K562 (cell line): ENCODE results near the gene SFRP5.

Experiments
- HDAC6 ChIP-seq: IDR thresholded peaks from 2 replicates; pipeline ENCODE4 v1.6.1; 2012; ENCODE audit warnings: low read depth, mild to moderate bottlenecking, control low read depth, inconsistent platforms, low read length, moderate library complexity
- HNRNPH1 ChIP-seq: fragments of 200-400 bp; formaldehyde crosslinking; optimal IDR thresholded peaks from 2 replicates; pipeline ENCODE3; 2017; ENCODE audit warnings: low read depth, mild to moderate bottlenecking, low read length, moderate library complexity
- RBM22 ChIP-seq: fragments of 200-400 bp; formaldehyde crosslinking; IDR thresholded peaks from 2 replicates; pipeline ENCODE4 v1.6.1; 2018; ENCODE audit warnings: low read length, low read depth; ENCODE audit not compliant: poor library complexity, severe bottlenecking
- TF ChIP-seq, protein P1 (sequence below), 3 experiments: IDR thresholded peaks in 2 of 3; conservative IDR thresholded peaks in 1 of 3; 2 replicates each; pipeline ENCODE4 v1.5.1; 2011 to 2012; ENCODE audit warnings: low read length in 3 of 3, mild to moderate bottlenecking in 3 of 3, control low read depth in 2 of 3, improper control_type of control experiment in 1 of 3, inconsistent platforms in 1 of 3, low read depth in 1 of 3, mixed read lengths in 1 of 3, moderate library complexity in 1 of 3; ENCODE audit not compliant: insufficient read depth in 2 of 3
- TF ChIP-seq, protein P2 (sequence below), 2 experiments: fragments of 450-650 bp; formaldehyde crosslinking in 1 of 2; IDR thresholded peaks; 2 replicates each; pipeline versions ENCODE4 v1.4.0 to v1.6.1; 2014 to 2020; ENCODE audit warnings: mild to moderate bottlenecking in 2 of 2, borderline replicate concordance in 1 of 2, low read depth in 1 of 2

DNA sequence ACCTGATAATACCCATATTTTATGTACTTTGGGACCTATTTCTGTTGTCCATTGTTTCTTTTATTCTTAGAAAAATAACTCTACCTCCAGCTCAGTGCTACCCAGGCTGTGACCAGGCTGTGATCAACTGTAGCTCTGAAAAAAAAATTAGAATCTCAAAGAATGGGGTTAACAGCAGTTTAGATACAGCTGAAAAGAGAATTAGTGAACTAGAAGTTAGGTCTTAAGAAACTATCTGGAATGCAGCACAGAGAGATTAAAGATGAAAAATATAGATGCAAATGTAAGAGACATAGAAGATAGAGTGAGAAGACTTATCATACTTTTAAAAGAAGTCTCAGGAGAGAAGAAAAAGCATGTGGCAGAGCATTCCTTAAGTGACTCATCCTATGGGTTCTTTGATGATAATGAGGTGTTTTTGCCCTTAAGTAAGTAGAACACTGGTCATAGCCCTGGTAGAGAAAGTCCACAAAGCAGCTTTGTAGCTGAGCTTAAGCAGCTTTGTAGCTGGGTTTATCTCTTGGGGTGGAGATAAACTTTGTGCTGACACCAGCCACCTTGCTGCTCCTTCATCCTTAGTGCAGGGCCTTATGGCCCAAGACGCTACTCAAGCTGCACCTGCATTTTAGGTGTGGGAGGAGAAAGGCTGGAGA lies 27.3 kb upstream of the SFRP5 start:
- TF ChIP-seq, protein P1, sequence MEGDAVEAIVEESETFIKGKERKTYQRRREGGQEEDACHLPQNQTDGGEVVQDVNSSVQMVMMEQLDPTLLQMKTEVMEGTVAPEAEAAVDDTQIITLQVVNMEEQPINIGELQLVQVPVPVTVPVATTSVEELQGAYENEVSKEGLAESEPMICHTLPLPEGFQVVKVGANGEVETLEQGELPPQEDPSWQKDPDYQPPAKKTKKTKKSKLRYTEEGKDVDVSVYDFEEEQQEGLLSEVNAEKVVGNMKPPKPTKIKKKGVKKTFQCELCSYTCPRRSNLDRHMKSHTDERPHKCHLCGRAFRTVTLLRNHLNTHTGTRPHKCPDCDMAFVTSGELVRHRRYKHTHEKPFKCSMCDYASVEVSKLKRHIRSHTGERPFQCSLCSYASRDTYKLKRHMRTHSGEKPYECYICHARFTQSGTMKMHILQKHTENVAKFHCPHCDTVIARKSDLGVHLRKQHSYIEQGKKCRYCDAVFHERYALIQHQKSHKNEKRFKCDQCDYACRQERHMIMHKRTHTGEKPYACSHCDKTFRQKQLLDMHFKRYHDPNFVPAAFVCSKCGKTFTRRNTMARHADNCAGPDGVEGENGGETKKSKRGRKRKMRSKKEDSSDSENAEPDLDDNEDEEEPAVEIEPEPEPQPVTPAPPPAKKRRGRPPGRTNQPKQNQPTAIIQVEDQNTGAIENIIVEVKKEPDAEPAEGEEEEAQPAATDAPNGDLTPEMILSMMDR (IDR thresholded peaks at IDR 0.05 in 2 of 3, conservative IDR thresholded peaks at IDR 0.05 in 1 of 3; ENCODE audit: insufficient read depth in 2 of 3, low read depth in 1 of 3, low read length in 3 of 3), result no peak
- TF ChIP-seq RBM22, result no peak
- TF ChIP-seq HNRNPH1, result no peak
- TF ChIP-seq, protein P2, sequence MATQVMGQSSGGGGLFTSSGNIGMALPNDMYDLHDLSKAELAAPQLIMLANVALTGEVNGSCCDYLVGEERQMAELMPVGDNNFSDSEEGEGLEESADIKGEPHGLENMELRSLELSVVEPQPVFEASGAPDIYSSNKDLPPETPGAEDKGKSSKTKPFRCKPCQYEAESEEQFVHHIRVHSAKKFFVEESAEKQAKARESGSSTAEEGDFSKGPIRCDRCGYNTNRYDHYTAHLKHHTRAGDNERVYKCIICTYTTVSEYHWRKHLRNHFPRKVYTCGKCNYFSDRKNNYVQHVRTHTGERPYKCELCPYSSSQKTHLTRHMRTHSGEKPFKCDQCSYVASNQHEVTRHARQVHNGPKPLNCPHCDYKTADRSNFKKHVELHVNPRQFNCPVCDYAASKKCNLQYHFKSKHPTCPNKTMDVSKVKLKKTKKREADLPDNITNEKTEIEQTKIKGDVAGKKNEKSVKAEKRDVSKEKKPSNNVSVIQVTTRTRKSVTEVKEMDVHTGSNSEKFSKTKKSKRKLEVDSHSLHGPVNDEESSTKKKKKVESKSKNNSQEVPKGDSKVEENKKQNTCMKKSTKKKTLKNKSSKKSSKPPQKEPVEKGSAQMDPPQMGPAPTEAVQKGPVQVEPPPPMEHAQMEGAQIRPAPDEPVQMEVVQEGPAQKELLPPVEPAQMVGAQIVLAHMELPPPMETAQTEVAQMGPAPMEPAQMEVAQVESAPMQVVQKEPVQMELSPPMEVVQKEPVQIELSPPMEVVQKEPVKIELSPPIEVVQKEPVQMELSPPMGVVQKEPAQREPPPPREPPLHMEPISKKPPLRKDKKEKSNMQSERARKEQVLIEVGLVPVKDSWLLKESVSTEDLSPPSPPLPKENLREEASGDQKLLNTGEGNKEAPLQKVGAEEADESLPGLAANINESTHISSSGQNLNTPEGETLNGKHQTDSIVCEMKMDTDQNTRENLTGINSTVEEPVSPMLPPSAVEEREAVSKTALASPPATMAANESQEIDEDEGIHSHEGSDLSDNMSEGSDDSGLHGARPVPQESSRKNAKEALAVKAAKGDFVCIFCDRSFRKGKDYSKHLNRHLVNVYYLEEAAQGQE (IDR thresholded peaks at IDR 0.05; ENCODE audit: borderline replicate concordance), result no peak
- TF ChIP-seq, protein P2 (CRISPR knock-in tag; IDR thresholded peaks at IDR 0.05; ENCODE audit: low read depth), result no peak
- TF ChIP-seq HDAC6, result no peak
